GM12878 (cell line): ENCODE measurements around the gene SPPL2B.

ENCODE experiments used
- EP300 ChIP-seq, 2 experiments: fragments of 150-350 bp in 1 of 2; IDR thresholded peaks; 2 replicates each; pipeline ENCODE4 v1.6.1; 2011 to 2012; ENCODE audit warnings: low read depth in 2 of 2, low read length in 2 of 2, borderline replicate concordance in 1 of 2, improper control_type of control experiment in 1 of 2, inconsistent platforms in 1 of 2; ENCODE audit not compliant: control insufficient read depth in 1 of 2
- SIN3A ChIP-seq: IDR thresholded peaks from 2 replicates; pipeline ENCODE4 v1.6.1; 2012; ENCODE audit warnings: low read depth, low read length, improper control_type of control experiment
- USF2 ChIP-seq: IDR thresholded peaks from 2 replicates; pipeline ENCODE4 v1.6.1; 2011; ENCODE audit warnings: low read depth, low read length, improper control_type of control experiment, borderline replicate concordance
- ZBTB33 ChIP-seq: fragments of 450-650 bp; IDR thresholded peaks from 2 replicates; pipeline ENCODE4 v1.6.1; 2017; ENCODE audit warnings: mild to moderate bottlenecking

DNA sequence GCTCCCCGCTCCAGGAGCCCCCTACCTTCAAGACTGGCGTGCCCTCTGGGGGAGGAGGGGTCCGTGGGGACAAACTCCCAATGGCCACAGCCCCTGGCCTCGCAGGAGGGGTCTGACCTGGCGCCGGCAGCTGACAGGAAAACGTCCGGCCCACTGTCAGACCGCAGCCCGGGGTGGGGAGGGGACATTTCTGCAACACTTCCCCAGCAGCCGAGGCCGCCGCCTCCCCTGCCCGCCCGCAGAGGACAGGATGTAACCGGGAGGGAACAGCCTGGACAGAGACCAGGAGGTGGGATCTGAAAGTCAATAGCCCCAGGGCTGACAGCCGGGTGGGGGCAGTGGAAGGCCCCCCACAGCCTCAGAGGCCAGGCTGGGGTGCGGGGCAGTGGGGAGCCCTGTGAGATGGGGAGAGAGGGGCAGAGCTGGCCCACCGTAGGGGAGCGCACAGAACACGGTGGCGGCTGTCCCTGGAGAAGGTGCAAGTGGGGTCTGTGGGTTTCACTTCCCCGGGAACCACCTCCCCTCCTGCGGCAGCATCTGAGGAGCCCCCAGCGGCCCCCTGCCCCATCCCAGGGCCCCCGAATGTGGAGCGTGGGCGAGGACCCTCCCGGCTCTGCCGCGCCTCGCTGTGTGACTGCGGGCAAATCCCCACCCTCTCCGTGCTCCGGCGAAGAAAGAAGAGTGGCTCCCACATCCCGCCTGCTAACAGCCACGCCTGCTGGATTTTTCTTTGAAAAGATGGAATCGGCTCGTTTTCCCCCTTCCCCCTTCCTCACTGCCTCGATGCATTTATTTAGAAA, 46.2 kb upstream of the SPPL2B start, which contains the start of gene PEAK3:
- TF ChIP-seq SIN3A (no peak), USF2 (no peak), EP300 (IDR thresholded peaks at IDR 0.05; ENCODE audit: borderline replicate concordance in 1 of 2, control insufficient read depth in 1 of 2, low read depth in 2 of 2, low read length in 2 of 2) (no peak), ZBTB33 (no peak)
